BLaER1 (cell line): ENCODE data around the gene PALLD.

Experiments used
- H3K27ac ChIP-seq: shearing (Covaris generic); formaldehyde crosslinking; 2 replicates; pipeline ENCODE4 v1.8.1; 2022
- H3K27me3 ChIP-seq: shearing (Covaris generic); formaldehyde crosslinking; 2 replicates; pipeline ENCODE4 v1.8.1; 2022
- H3K36me3 ChIP-seq: shearing (Covaris generic); formaldehyde crosslinking; 2 replicates; pipeline ENCODE4 v1.8.1; 2022
- H3K4me1 ChIP-seq: shearing (Covaris generic); formaldehyde crosslinking; 2 replicates; pipeline ENCODE4 v1.8.1; 2022
- H3K4me2 ChIP-seq: shearing (Covaris generic); formaldehyde crosslinking; 2 replicates; pipeline ENCODE4 v1.8.1; 2022
- H3K4me3 ChIP-seq: shearing (Covaris generic); formaldehyde crosslinking; 2 replicates; pipeline ENCODE4 v1.8.1; 2022
- H3K9ac ChIP-seq: shearing (Covaris generic); formaldehyde crosslinking; 2 replicates; pipeline ENCODE4 v1.8.1; 2022
- H3K9me3 ChIP-seq: shearing (Covaris generic); formaldehyde crosslinking; 2 replicates; pipeline ENCODE4 v1.8.1; 2022
- H4K20me1 ChIP-seq: shearing (Covaris generic); formaldehyde crosslinking; 2 replicates; pipeline ENCODE4 v1.8.1; 2022
- Cebpa-rat ChIP-seq: shearing (Covaris generic); IDR thresholded peaks from 2 replicates; pipeline ENCODE4 v1.8.1; 2022

The PALLD gene

GRCh38 chr4:168637872-168638756, 141.3 kb downstream of the PALLD start:
- Histone ChIP-seq H4K20me1 (no peaks in the 10 kb centered on the region), H3K27ac (no peak overlapping the region), H3K27me3 (peaks cover 1% of the 10 kb centered on the region), H3K4me2 (no peak overlapping the region), H3K9ac (no peak overlapping the region), H3K9me3 (no peaks in the 10 kb centered on the region), H3K4me3 (no peak overlapping the region), H3K4me1 (peaks cover 12% of the 10 kb centered on the region), H3K36me3 (no peaks in the 10 kb centered on the region)
- no peak for TF ChIP-seq Cebpa-rat

GRCh38 chr4:168639914-168640313, 143.1 kb downstream of the PALLD start:
- no peaks in the 10 kb centered on the region for H3K9me3 ChIP-seq
- H4K20me1 ChIP-seq, result no peaks in the 10 kb centered on the region
- no peak overlapping the region for H3K4me2 ChIP-seq
- H3K36me3 ChIP-seq, result no peaks in the 10 kb centered on the region
- no peaks in the 10 kb centered on the region for H3K4me1 ChIP-seq
- no peaks in the 10 kb centered on the region for H3K27me3 ChIP-seq
- H3K4me3 ChIP-seq, result no peak overlapping the region
- H3K27ac ChIP-seq, result no peak overlapping the region
- TF ChIP-seq Cebpa-rat, result no peak
- no peak overlapping the region for H3K9ac ChIP-seq

- TF ChIP-seq Cebpa-rat, result no peak
- no peak overlapping the region for H3K4me2 ChIP-seq
- no peaks in the 10 kb centered on the region for H3K36me3 ChIP-seq
- no peaks in the 10 kb centered on the region for H3K4me1 ChIP-seq
- H3K27me3 ChIP-seq, result no peaks in the 10 kb centered on the region
- H3K4me3 ChIP-seq, result no peak overlapping the region
- H3K9ac ChIP-seq, result no peak overlapping the region
- no peak overlapping the region for H3K27ac ChIP-seq
- no peaks in the 10 kb centered on the region for H3K9me3 ChIP-seq
- no peaks in the 10 kb centered on the region for H4K20me1 ChIP-seq
Measured at GRCh38 chr4:168641811-168642140, 144.9 kb downstream of the PALLD start.

- no peaks in the 10 kb centered on the region for H4K20me1 ChIP-seq
- H3K36me3 ChIP-seq, result no peaks in the 10 kb centered on the region
- no peaks in the 10 kb centered on the region for H3K27me3 ChIP-seq
- no peaks in the 10 kb centered on the region for H3K4me1 ChIP-seq
- H3K4me3 ChIP-seq, result no peak overlapping the region
- H3K9me3 ChIP-seq, result no peaks in the 10 kb centered on the region
- H3K4me2 ChIP-seq, result no peak overlapping the region
- TF ChIP-seq Cebpa-rat, result no peak
- no peak overlapping the region for H3K27ac ChIP-seq
- H3K9ac ChIP-seq, result no peak overlapping the region
Measured at GRCh38 chr4:168642591-168642990, 145.7 kb downstream of the PALLD start.

- Histone ChIP-seq H3K9ac (no peak overlapping the region), H3K4me1 (no peaks in the 10 kb centered on the region), H3K27ac (no peak overlapping the region), H4K20me1 (no peaks in the 10 kb centered on the region), H3K4me3 (no peak overlapping the region), H3K36me3 (no peaks in the 10 kb centered on the region), H3K27me3 (no peaks in the 10 kb centered on the region), H3K9me3 (no peaks in the 10 kb centered on the region), H3K4me2 (no peak overlapping the region)
- TF ChIP-seq Cebpa-rat, result no peak
Measured at GRCh38 chr4:168643111-168643795, 146.4 kb downstream of the PALLD start.

GRCh38 chr4:168643796-168644159, 146.9 kb downstream of the PALLD start:
- TF ChIP-seq Cebpa-rat, result no peak

GRCh38 chr4:168646001-168646768, 149.3 kb downstream of the PALLD start:
- no peak overlapping the region for H3K4me3 ChIP-seq
- H3K27me3 ChIP-seq, result no peaks in the 10 kb centered on the region
- H3K36me3 ChIP-seq, result no peaks in the 10 kb centered on the region
- no peak overlapping the region for H3K27ac ChIP-seq
- no peaks in the 10 kb centered on the region for H3K9me3 ChIP-seq
- H4K20me1 ChIP-seq, result no peaks in the 10 kb centered on the region
- no peak overlapping the region for H3K9ac ChIP-seq
- no peak for TF ChIP-seq Cebpa-rat
- H3K4me1 ChIP-seq, result no peaks in the 10 kb centered on the region
- H3K4me2 ChIP-seq, result no peak overlapping the region

More at GRCh38 chr4:168643796-168644159, 146.9 kb downstream of the PALLD start:
- no peak overlapping the region for H3K4me3 ChIP-seq
- H4K20me1 ChIP-seq, result no peaks in the 10 kb centered on the region
- H3K27ac ChIP-seq, result no peak overlapping the region
- no peaks in the 10 kb centered on the region for H3K27me3 ChIP-seq
- H3K4me2 ChIP-seq, result no peak overlapping the region
- H3K9me3 ChIP-seq, result no peaks in the 10 kb centered on the region
- no peaks in the 10 kb centered on the region for H3K4me1 ChIP-seq
- no peaks in the 10 kb centered on the region for H3K36me3 ChIP-seq
- no peak overlapping the region for H3K9ac ChIP-seq

GRCh38 chr4:168647646-168648375, 151.0 kb downstream of the PALLD start:
- Histone ChIP-seq H4K20me1 (no peaks in the 10 kb centered on the region), H3K36me3 (no peaks in the 10 kb centered on the region), H3K4me2 (no peak overlapping the region), H3K4me1 (no peaks in the 10 kb centered on the region), H3K27me3 (no peaks in the 10 kb centered on the region), H3K27ac (no peak overlapping the region), H3K9ac (no peak overlapping the region), H3K4me3 (no peak overlapping the region), H3K9me3 (no peaks in the 10 kb centered on the region)
- no peak for TF ChIP-seq Cebpa-rat

GRCh38 chr4:168648494-168648893, 151.6 kb downstream of the PALLD start:
- Histone ChIP-seq H3K9me3 (no peaks in the 10 kb centered on the region), H3K4me3 (no peak overlapping the region), H3K36me3 (no peaks in the 10 kb centered on the region), H3K27ac (no peak overlapping the region), H3K27me3 (no peaks in the 10 kb centered on the region), H4K20me1 (no peaks in the 10 kb centered on the region), H3K4me2 (no peak overlapping the region), H3K4me1 (no peaks in the 10 kb centered on the region), H3K9ac (no peak overlapping the region)
- no peak for TF ChIP-seq Cebpa-rat
